NT2/D1 (cell line): Measurements from ENCODE around the gene CFAP107.

Source experiments
- SUZ12 ChIP-seq: IDR thresholded peaks from 2 replicates; pipeline ENCODE4 v1.6.1; 2011; ENCODE audit not compliant: insufficient read length, insufficient read depth; ENCODE audit errors: extremely low read depth
- YY1 ChIP-seq: IDR thresholded peaks from 2 replicates; pipeline ENCODE4 v1.6.1; 2011; ENCODE audit not compliant: insufficient read length, insufficient read depth

- no peak for TF ChIP-seq SUZ12
- TF ChIP-seq YY1 = no peak
Measured at GRCh38 chr1:12762766-12763165, 16.8 kb downstream of the CFAP107 start.
